GM19238 (cell line): ENCODE data around the gene DDX39A.
"Not testable (repeated sequence)": the region's sequence is repeated elsewhere in the genome, so short reads cannot be mapped to it uniquely, and the experiment has no call there.

Experiments used
- DNase-seq: peaks from one replicate; pipeline ENCODE4 v3.0.0; 2011; ENCODE audit warnings: low spot score; ENCODE audit not compliant: insufficient read length

The DDX39A gene

DNA sequence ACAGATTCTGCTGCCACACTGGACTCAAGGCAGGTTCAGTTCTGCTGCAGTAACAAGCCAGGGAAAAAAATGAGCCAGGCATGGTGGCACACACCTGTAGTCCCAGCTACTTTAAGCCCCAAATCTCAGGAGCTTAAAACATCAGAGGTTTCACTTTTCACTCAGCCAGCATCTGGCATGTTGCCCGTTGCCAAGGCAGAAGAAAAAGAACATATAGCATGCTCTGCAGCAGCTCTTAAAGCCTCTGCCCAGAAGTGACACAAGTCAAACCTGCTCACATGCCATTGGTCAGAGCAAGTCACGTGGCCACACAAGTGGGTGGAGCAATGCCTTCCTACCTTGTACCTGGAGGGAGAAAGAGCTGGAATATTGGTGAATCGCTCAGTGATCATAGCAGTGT is 52.6 kb downstream of the DDX39A start:
- DNase-seq, result no peak

DNA sequence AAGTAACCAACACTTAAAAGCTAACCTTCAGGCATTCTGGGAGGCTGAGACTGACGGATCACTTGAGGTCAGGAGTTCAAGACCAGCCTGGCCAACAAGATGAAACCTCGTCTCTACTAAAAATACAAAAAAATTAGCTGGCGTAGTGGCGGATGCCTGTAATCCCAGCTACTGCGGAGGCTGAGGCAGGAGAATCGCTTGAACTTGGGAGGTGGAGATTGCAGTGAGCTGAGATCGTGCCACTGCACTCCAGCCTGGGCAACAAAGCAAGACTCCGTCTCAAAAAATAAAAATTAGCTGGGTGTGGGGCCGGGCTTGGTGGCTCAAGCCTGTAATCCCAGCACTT is 55.1 kb downstream of the DDX39A start:
- DNase-seq, result not testable (repeated sequence)

DNA sequence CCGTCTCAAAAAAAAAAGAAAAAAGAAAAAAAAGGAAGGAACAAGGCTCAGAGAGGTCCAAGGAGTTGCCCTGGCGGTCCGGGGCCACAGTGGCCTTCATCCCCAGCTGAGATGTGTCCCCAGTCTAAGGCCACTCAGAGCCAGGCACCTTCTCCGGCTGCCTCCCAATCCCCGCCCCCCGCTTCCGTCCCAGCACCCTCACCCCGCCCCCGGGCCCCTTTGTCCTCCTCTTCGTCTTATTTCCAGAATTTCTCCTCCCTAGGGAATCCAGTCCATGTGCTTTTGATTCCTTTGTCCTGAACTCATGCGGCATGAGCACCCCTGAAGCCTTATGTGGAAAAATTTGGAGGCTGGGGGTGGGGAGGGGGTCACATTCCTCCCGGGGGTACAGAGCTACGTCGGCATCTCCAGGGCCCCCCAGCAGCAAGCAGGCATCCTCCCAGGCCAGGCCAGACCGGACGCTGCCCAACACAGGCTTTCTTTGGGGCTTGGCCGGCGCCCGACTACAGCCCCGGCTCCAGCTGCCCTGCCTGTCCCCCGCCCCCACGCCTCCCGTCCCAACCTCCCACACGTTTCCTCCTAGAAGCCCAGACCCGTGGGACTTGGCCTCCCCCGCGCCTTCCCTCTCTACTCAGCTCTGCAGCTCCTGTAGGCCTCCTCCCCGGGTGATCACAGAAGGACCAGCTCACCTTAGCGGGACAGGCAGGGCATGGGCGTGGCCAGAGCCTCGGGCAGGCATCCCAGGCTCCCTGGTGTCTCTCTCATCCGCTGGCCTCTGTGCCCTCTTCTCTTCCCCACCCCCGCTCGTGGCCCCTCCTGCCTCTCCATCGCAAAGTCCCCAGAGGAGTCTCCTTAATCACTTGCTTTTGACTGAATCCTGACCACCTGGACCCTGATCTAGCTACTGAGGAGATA is 55.7 kb downstream of the DDX39A start:
- DNase-seq, result no peak

DNA sequence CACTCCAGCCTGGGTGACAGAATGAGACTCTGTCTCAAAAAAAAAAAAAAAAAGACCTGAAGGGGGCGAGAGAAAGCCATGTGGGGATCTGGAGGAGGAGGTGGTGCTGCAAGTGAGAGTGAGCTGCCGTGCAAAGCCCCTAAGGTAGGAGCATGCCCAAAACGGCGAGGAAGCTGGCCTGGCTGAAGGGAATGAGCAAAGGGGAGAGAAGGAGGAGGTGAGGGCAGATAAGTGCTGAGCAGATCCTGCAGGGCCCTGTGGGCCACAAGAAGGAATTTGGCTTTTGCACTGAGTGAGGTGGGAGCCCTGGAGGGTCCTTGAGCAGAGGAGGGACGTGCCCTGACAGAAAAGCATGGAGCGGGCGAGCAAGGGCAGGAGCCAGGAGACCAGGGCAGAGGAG is 57.3 kb downstream of the DDX39A start:
- DNase-seq, result no peak
